Omental fat pad (tissue), 4 donors: Measurements from ENCODE around the gene BBLN. TPM values are rescaled to one million over a fixed set of nuclear protein-coding genes. Genes with fewer than 3 reads are reported as not detected.

ENCODE experiments used
- ATAC-seq: fragments of 150-250 bp; one replicate; pipeline ENCODE4 v1.9.1; 2016; ENCODE audit warnings: mild to moderate bottlenecking, moderate library complexity; ENCODE audit not compliant: low FRiP score
- DNase-seq: peaks from one replicate; pipeline ENCODE4 v3.0.0-alpha.2; 2019; ENCODE audit warnings: low spot score
- total RNA-seq, 4 donors: library from RNA; depleted of rRNA; stranded (reverse); fragments of >200 nt; gene quantifications; one replicate each; pipeline ENCODE4 v1.1.0, GENCODE V29; 2016
- TF ChIP-seq, protein P1 (sequence below), 3 donors: fragments of 450-650 bp; IDR thresholded peaks; one replicate each; pipeline ENCODE4 v1.5.1; 2016 to 2017; ENCODE audit warnings: antibody characterized with exemption in 3 of 3, mild to moderate bottlenecking in 3 of 3, moderate library complexity in 2 of 3

The BBLN gene
- total RNA-seq, 4 donors from 2014 or later, result 117 to 174 (median 138) TPM

DNA sequence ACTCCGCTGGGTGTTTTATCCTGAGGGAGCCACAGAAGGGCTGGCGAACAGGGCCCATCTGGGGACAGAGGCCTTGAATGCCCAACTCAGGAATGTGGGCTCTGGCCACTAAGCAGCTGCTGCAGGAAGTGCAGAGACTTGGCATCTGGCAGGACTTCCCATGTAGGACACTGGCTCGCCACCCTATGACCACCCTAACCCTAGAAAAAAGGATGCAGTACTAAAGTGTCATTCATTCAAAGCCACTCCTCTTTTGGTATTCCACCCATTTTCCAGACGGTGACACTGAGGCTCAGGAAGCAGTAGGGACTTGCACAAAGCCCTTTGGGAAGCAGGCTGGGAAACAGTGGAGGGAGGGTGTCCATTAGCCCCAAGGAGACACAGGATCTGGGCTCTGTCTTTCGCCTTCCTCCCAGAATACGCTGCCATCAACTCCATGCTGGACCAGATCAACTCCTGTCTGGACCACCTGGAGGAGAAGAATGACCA lies 3.0 kb downstream of the BBLN start:
- ATAC-seq (no peak), DNase-seq (no peak)
- TF ChIP-seq, protein P1, sequence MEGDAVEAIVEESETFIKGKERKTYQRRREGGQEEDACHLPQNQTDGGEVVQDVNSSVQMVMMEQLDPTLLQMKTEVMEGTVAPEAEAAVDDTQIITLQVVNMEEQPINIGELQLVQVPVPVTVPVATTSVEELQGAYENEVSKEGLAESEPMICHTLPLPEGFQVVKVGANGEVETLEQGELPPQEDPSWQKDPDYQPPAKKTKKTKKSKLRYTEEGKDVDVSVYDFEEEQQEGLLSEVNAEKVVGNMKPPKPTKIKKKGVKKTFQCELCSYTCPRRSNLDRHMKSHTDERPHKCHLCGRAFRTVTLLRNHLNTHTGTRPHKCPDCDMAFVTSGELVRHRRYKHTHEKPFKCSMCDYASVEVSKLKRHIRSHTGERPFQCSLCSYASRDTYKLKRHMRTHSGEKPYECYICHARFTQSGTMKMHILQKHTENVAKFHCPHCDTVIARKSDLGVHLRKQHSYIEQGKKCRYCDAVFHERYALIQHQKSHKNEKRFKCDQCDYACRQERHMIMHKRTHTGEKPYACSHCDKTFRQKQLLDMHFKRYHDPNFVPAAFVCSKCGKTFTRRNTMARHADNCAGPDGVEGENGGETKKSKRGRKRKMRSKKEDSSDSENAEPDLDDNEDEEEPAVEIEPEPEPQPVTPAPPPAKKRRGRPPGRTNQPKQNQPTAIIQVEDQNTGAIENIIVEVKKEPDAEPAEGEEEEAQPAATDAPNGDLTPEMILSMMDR (IDR thresholded peaks at IDR 0.05), result no peak

DNA sequence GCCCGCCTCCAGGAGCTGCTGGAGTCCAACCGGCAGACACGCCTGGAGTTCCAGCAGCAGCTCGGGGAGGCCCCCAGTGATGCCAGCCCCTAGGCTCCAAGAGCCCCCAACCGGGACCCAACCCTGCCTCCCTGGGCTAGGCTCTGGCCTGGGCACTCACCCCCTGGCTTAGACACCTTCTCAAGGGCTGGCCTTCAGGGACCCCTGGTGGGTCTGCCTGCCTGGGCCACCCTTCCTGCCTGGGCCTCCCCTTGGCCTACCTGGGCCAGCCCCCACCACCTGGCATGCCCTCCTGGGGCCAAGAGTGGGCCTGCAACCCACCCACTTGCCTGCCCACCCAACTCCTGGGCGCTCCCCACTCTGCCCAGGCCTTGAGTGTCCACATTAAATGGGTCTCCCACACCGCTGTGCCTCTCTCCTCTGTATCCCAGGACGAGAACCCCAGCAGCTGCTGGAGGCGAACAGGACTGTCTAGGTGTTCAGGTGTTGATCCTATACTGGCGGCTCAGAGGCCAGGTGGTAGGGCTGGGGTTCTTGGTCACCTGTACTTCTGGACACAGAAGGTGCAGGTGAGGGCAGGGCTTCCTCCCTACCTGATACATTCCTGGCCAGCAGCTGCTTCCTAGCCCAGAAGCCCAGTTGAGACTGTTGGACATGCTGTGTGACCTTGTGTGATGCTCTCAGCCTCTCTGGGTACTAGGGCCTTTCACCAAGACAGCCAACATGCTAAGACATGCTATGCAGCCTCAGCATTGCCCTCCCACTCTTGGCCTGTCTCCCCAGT lies 3.6 kb downstream of the BBLN start:
- TF ChIP-seq, protein P1 (IDR thresholded peaks at IDR 0.05), result no peak
- DNase-seq (no peak), ATAC-seq (no peak)

DNA sequence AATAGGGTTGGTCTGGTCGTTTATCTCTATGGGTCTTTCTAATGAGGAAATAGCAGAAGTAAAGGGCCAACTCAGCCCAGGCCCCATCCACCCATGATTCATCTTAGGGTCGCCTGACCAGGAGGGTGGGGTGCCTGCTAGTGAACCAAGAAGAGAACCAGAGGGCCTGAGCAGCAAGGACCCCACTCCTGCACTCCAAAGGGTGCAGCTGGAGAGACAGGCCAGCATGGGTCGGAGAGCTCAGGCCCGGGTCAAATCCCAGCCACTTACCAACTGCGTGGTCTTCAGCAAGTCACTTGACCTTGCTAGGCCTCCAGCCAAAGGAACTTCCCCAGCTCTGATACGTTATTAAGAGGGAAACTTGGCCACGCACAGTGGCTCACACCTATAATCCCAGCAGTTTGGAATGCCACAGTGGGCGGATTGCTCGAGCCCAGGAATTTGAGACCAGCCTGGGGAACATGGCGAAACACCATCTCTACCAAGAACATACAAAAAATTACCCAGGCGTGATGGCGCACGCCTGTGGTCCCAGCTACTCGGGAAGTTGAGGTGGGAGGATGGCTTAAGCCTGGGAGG lies 4.3 kb downstream of the BBLN start:
- TF ChIP-seq, protein P1 (IDR thresholded peaks at IDR 0.05), result no peak
- DNase-seq, result no peak

DNA sequence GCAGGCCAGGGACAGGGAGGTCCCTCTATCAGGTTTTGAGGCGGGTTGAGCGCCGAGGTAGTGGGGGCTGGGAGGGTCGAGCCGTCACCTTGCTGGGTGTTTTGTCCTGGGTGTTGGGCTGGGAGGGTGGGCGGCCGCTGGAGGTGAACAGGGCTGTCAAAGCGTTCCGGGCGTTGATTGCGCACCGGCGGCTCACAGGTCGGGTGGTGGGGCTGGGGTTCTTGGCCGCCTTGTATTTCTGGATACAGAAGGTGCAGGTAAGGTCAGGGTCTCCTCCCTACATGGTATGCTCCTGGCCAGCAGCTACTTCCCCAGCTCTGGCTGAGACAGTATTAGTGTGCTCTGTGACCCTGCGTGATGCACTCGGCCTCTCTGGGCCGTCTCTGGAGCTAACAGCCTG lies 6.1 kb downstream of the BBLN start:
- ATAC-seq, result no peak
- TF ChIP-seq, protein P1 (IDR thresholded peaks at IDR 0.05), result no peak
- no peak for DNase-seq

More for the DNA sequence above, 4.3 kb downstream of the BBLN start:
- ATAC-seq, result no peak

DNA sequence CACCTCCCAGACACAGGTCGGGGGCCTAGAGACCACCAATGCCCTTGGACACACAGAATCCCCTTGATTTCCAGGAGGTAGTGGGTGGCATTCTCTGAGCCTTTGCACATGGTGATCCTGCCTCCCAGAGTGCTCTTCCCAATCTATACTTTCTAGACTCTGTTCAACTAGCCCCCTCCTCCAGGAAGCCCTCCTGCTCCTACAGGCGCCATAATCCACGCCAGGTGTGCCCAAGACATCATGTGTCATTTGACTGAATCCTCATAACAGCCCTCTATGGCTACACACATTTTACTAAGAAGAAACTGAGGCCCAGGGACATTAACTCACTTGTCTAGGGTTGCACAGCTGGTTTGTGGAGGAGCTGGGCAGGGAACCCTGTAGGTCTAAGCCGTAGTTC lies 7.1 kb downstream of the BBLN start:
- no peak for ATAC-seq
- TF ChIP-seq, protein P1 (IDR thresholded peaks at IDR 0.05), result no peak
- no peak for DNase-seq

DNA sequence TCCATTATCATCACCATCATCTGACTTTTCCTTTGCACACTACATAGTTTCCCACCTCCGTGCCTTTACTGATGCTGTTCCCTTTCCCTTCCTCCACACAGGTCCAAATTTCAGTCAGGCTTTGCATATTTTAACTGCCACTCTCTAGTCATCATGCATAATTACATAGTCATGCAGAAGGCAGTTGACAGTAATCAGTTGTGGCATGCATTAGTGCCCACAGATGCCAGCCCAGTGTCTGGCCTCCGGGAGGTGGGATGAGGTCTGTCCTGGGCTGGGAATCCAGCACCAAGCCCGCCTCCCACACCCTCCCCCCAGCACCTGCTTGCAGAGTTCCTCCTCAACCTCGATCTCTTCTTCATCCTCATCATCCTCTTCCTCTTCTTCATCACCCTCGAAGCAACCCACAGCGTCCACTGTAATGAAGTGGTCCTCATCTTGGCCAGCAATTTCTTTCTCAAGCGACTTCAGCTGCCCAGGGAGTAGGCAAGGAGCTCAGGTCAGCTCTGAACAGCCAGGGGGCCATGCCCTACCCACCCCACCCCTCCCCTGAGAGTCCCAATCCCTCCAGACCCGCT lies 8.8 kb downstream of the BBLN start:
- TF ChIP-seq, protein P1 (IDR thresholded peaks at IDR 0.05), result no peak
- ATAC-seq (no peak), DNase-seq (no peak)
